NCI-H2107 treated with DMSO at 0.1 percent for 48 hours (cell line): Measurements from ENCODE around the gene NLRP12.
"Not testable (repeated sequence)": the region's sequence is repeated elsewhere in the genome, so short reads cannot be mapped to it uniquely, and the experiment has no call there.

Experiments used
- DNase-seq: peaks from one replicate; lab custom pipeline; 2025; ENCODE audit not compliant: unreplicated experiment; lab: John Stamatoyannopoulos, UW

NLRP12 gene

GRCh38 chr19:53832861-53833260 is 8.7 kb upstream of the NLRP12 start:
- not testable (repeated sequence) for DNase-seq

- DNase-seq, result no peak
These were observed 4.4 kb upstream of the NLRP12 start for GRCh38 chr19:53828531-53828930.

- DNase-seq, result no peak
These were observed 2.8 kb upstream of the NLRP12 start for GRCh38 chr19:53826876-53827275.

GRCh38 chr19:53823380-53824120 is 564 bp downstream of the NLRP12 start:
- DNase-seq, result no peak

- no peak for DNase-seq
These were observed 4.3 kb downstream of the NLRP12 start for GRCh38 chr19:53819861-53820260.

- DNase-seq, result no peak
These were observed 5.4 kb downstream of the NLRP12 start for GRCh38 chr19:53818756-53819155.

- no peak for DNase-seq
These were observed 10.1 kb downstream of the NLRP12 start for GRCh38 chr19:53813996-53814395.

GRCh38 chr19:53812335-53812734 is 11.8 kb downstream of the NLRP12 start:
- no peak for DNase-seq

GRCh38 chr19:53810891-53811290 is 13.2 kb downstream of the NLRP12 start:
- DNase-seq, result no peak

GRCh38 chr19:53810187-53810546 is 13.9 kb downstream of the NLRP12 start:
- no peak for DNase-seq

GRCh38 chr19:53809518-53810186 is 14.5 kb downstream of the NLRP12 start:
- no peak for DNase-seq

- peak; percentile 0 for DNase-seq
These were observed 15.4 kb downstream of the NLRP12 start for GRCh38 chr19:53808710-53809125.

GRCh38 chr19:53801257-53801656 is 22.9 kb downstream of the NLRP12 start:
- DNase-seq, result no peak

- DNase-seq, result no peak
These were observed 29.1 kb downstream of the NLRP12 start for GRCh38 chr19:53795019-53795418.

- DNase-seq, result peak; percentile 52
These were observed 31.2 kb downstream of the NLRP12 start for GRCh38 chr19:53792721-53793433.

- DNase-seq, result no peak
These were observed 34.1 kb downstream of the NLRP12 start for GRCh38 chr19:53789708-53790678.

GRCh38 chr19:53787266-53787665 is 36.8 kb downstream of the NLRP12 start:
- no peak for DNase-seq

- no peak for DNase-seq
These were observed 37.4 kb downstream of the NLRP12 start for GRCh38 chr19:53786744-53787143.

- DNase-seq, result no peak
These were observed 38.8 kb downstream of the NLRP12 start for GRCh38 chr19:53785196-53785889.

- DNase-seq, result no peak
These were observed 41.4 kb downstream of the NLRP12 start for GRCh38 chr19:53782698-53783097.
